ENCODE measurements around the gene PGGHG.
"Not testable (repeated sequence)": the region's sequence is repeated elsewhere in the genome, so short reads cannot be mapped to it uniquely, and the experiment has no call there.

PGGHG gene

GRCh38 chr11:332651-333480, 43.9 kb downstream of the PGGHG start:
- Histone ChIP-seq H3K27ac (ENCODE audit: low read length) (peak overlapping the region; percentile 68), H3K4me3 (ENCODE audit: low read depth in 1 of 2, low read length in 2 of 2) (no peak overlapping the region), H2AFZ (ENCODE audit: low read depth, low read length) (no peak overlapping the region), H4K20me1 (ENCODE audit: insufficient read depth, low read length) (no peaks in the 10 kb centered on the region), H3K9ac (ENCODE audit: low read depth, low read length) (0 out of 2 replicates have a peak overlapping the region, but pooled peaks have one; percentile 22), H3K4me2 (ENCODE audit: insufficient read depth, low read length) (0 out of 2 replicates have a peak overlapping the region, but pooled peaks have one; percentile 7), H3K79me2 (ENCODE audit: insufficient read depth, low read length) (no peaks in the 10 kb centered on the region), H3K27me3 (ENCODE audit: insufficient read depth, low read length, poor library complexity) (no peaks in the 10 kb centered on the region), H3K36me3 (ENCODE audit: insufficient read depth, low read length) (no peaks in the 10 kb centered on the region), H3K9me3 (ENCODE audit: insufficient read depth, low read length, severe bottlenecking) (no peaks in the 10 kb centered on the region), H3K4me1 (ENCODE audit: insufficient read depth, low read length) (peaks cover 90% of the 10 kb centered on the region)
- ATAC-seq (ENCODE audit: insufficient read depth, low read depth) (no peak), DNase-seq (peak; percentile 64)
- TF ChIP-seq CTCF (IDR thresholded peaks at IDR 0.05; ENCODE audit: borderline replicate concordance, extremely low read depth, low read length, poor library complexity, severe bottlenecking), result no peak
- no peak for TF ChIP-seq EZH2 (IDR thresholded peaks at IDR 0.05; ENCODE audit: borderline replicate concordance, low read depth, low read length, severe bottlenecking)

- peaks cover 81% of the 10 kb centered on the region for H3K4me1 ChIP-seq (ENCODE audit: insufficient read depth, low read length)
- not testable (repeated sequence) for H3K9ac ChIP-seq (ENCODE audit: low read depth, low read length); H4K20me1 ChIP-seq (ENCODE audit: insufficient read depth, low read length); DNase-seq; H3K79me2 ChIP-seq (ENCODE audit: insufficient read depth, low read length); H3K4me3 ChIP-seq (ENCODE audit: low read depth in 1 of 2, low read length in 2 of 2); H3K27me3 ChIP-seq (ENCODE audit: insufficient read depth, low read length, poor library complexity); H3K36me3 ChIP-seq (ENCODE audit: insufficient read depth, low read length); ATAC-seq (ENCODE audit: insufficient read depth, low read depth); H3K9me3 ChIP-seq (ENCODE audit: insufficient read depth, low read length, severe bottlenecking); H3K27ac ChIP-seq (ENCODE audit: low read length); H3K4me2 ChIP-seq (ENCODE audit: insufficient read depth, low read length); H2AFZ ChIP-seq (ENCODE audit: low read depth, low read length)
Observed at GRCh38 chr11:333616-334263, 44.8 kb downstream of the PGGHG start.

DNA sequence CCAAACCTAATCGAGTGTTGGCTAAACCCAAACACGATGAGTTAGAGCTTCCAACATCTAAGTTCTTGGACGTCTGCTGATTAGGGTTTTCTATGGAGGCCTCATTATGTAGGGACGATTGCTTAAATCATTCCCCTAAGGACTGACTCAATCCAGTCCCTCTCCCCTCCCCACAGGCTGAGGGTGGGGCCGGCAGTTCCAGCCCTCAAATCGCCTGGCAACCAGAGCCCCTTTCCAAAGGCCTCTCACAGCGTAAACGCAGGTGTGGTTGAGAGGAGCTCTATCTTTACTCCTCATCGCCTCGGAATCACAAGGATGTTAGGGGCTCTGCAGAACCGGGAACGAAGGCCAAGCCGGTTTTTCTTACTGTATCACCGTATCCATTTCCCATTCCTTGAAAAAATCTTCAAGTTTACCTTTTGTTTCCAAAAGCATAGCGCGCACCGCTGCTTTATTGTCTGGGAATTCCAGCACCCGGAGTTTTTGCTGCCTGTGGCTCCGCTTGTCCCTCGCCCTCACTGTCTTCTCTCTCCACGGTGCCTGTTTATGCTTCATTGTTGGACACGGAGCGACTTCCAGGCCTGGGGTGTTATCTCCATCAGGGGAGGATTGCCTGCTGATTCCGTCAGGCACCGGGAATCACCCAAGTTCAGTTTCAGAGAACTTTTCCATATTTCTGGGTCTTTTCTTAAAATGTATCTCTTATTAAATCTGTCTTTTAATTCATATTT, 45.5 kb downstream of the PGGHG start:
- Histone ChIP-seq H3K9ac (ENCODE audit: low read depth, low read length) (no peak overlapping the region), H3K4me3 (ENCODE audit: low read depth in 1 of 2, low read length in 2 of 2) (no peak overlapping the region), H4K20me1 (ENCODE audit: insufficient read depth, low read length) (no peaks in the 10 kb centered on the region), H3K27me3 (ENCODE audit: insufficient read depth, low read length, poor library complexity) (no peaks in the 10 kb centered on the region), H2AFZ (ENCODE audit: low read depth, low read length) (no peak overlapping the region), H3K27ac (ENCODE audit: low read length) (no peak overlapping the region), H3K4me2 (ENCODE audit: insufficient read depth, low read length) (no peak overlapping the region), H3K79me2 (ENCODE audit: insufficient read depth, low read length) (no peaks in the 10 kb centered on the region), H3K4me1 (ENCODE audit: insufficient read depth, low read length) (peaks cover 75% of the 10 kb centered on the region), H3K36me3 (ENCODE audit: insufficient read depth, low read length) (no peaks in the 10 kb centered on the region), H3K9me3 (ENCODE audit: insufficient read depth, low read length, severe bottlenecking) (no peaks in the 10 kb centered on the region)
- TF ChIP-seq EZH2 (IDR thresholded peaks at IDR 0.05; ENCODE audit: borderline replicate concordance, low read depth, low read length, severe bottlenecking) (no peak), CTCF (IDR thresholded peaks at IDR 0.05; ENCODE audit: borderline replicate concordance, extremely low read depth, low read length, poor library complexity, severe bottlenecking) (no peak)
- DNase-seq, result no peak
- no peak for ATAC-seq (ENCODE audit: insufficient read depth, low read depth)
